Keratinocyte (primary cell): Measurements from ENCODE around the gene UNC13C. TPM values are rescaled to one million over a fixed set of nuclear protein-coding genes. Genes with fewer than 3 reads are reported as not detected.

Source experiments
- DNase-seq: peaks from one replicate; pipeline ENCODE4 v3.0.0-alpha.2; 2011; ENCODE audit warnings: low read depth, missing footprints, low spot score
- FAIRE-seq: peaks from 2 replicates; lab custom pipeline; 2011; peaks lifted over from hg19 to GRCh38; lab: Jason Lieb, UNC
- H2AFZ ChIP-seq: 2 replicates; pipeline ENCODE4 v1.6.0; 2012; ENCODE audit warnings: low read length, control low read depth, inconsistent platforms; ENCODE audit not compliant: control insufficient read depth
- H3K27ac ChIP-seq: 2 replicates; pipeline ENCODE4 v1.5.1; 2011; ENCODE audit warnings: low read length; ENCODE audit not compliant: control insufficient read depth, insufficient read depth
- H3K27me3 ChIP-seq: 3 replicates; pipeline ENCODE4 v1.6.0; 2011; ENCODE audit warnings: low read length; ENCODE audit not compliant: control insufficient read depth, insufficient read depth; ENCODE audit errors: extremely low read depth
- H3K36me3 ChIP-seq, 2 experiments: 2 replicates in 1 of 2; 3 replicates in 1 of 2; pipeline ENCODE4 v1.5.1; 2011; ENCODE audit warnings: low read length in 2 of 2, mild to moderate bottlenecking in 1 of 2; ENCODE audit not compliant: control insufficient read depth in 2 of 2, insufficient read depth in 2 of 2; ENCODE audit errors: extremely low read depth in 1 of 2
- H3K4me1 ChIP-seq: 3 replicates; pipeline ENCODE4 v1.5.1; 2011; ENCODE audit warnings: low read length; ENCODE audit not compliant: control insufficient read depth, insufficient read depth; ENCODE audit errors: extremely low read depth
- H3K4me2 ChIP-seq: 3 replicates; pipeline ENCODE4 v1.6.0; 2011; ENCODE audit warnings: low read depth, low read length; ENCODE audit not compliant: control insufficient read depth, insufficient read depth; ENCODE audit errors: extremely low read depth
- H3K4me3 ChIP-seq, 3 experiments: fragments of 200-600 bp in 1 of 3; sonication (generic) in 1 of 3; 2 replicates in 2 of 3; 3 replicates in 1 of 3; pipeline ENCODE4 v1.5.1; 2011 to 2016; ENCODE audit warnings: low read length in 3 of 3, mild to moderate bottlenecking in 3 of 3, control low read depth in 2 of 3, inconsistent platforms in 1 of 3, low read depth in 1 of 3, mixed read lengths in 1 of 3, mixed run types in 1 of 3, moderate library complexity in 1 of 3; ENCODE audit not compliant: control insufficient read depth in 2 of 3, insufficient read depth in 2 of 3; ENCODE audit errors: extremely low read depth in 1 of 3
- H3K79me2 ChIP-seq: 2 replicates; pipeline ENCODE4 v1.6.0; 2012; ENCODE audit warnings: low read length; ENCODE audit not compliant: control insufficient read depth, insufficient read depth
- H3K9ac ChIP-seq: 3 replicates; pipeline ENCODE4 v1.6.0; 2011; ENCODE audit warnings: low read length; ENCODE audit not compliant: control insufficient read depth, insufficient read depth; ENCODE audit errors: extremely low read depth
- H3K9me1 ChIP-seq: 3 replicates; pipeline ENCODE4 v1.6.0; 2011; ENCODE audit warnings: low read length; ENCODE audit not compliant: control insufficient read depth, insufficient read depth; ENCODE audit errors: extremely low read depth
- H3K9me3 ChIP-seq: 2 replicates; pipeline ENCODE4 v1.5.1; 2012; ENCODE audit warnings: low read depth, low read length; ENCODE audit not compliant: control insufficient read depth
- H4K20me1 ChIP-seq: 3 replicates; pipeline ENCODE4 v1.6.0; 2011; ENCODE audit warnings: low read length; ENCODE audit not compliant: control insufficient read depth, insufficient read depth; ENCODE audit errors: extremely low read depth
- EZH2 ChIP-seq: IDR thresholded peaks from one replicate; pipeline ENCODE4 v1.6.1; 2012; ENCODE audit warnings: inconsistent platforms, mild to moderate bottlenecking, low read length, moderate library complexity
- dilution Hi-C: fragments of 300-500 bp; cut with MboI; formaldehyde crosslinking; loops from one replicate; pipeline ENCODE4 v1.7.0; 2020; ENCODE audit warnings: low sequenced_read_pairs; ENCODE audit not compliant: extremely low pct_ligation_motif_present
- polyA plus RNA-seq, 5 experiments: library from polyadenylated mRNA; depleted of rRNA in 3 of 5; stranded (reverse) in 3 of 5; stranded (forward) in 1 of 5; unstranded in 1 of 5; fragments of >200 nt; gene quantifications; 1 replicate in 1 of 5; 2 replicates in 3 of 5; 3 replicates in 1 of 5; pipeline versions ENCODE4 v1.2.1 to v1.2.3, GENCODE V29; 2011 to 2012; ENCODE audit warnings: missing spikeins in 2 of 5, low read depth in 1 of 5, low replicate concordance in 1 of 5
- TF ChIP-seq, protein P1 (sequence below), 3 experiments: IDR thresholded peaks in 1 of 3; conservative IDR thresholded peaks in 1 of 3; optimal IDR thresholded peaks in 1 of 3; 2 replicates in 2 of 3; 3 replicates in 1 of 3; pipeline versions ENCODE3 to v1.5.1; 2011; ENCODE audit warnings: low read length in 3 of 3, mild to moderate bottlenecking in 3 of 3, moderate library complexity in 2 of 3, control low read depth in 1 of 3, inconsistent platforms in 1 of 3; ENCODE audit not compliant: insufficient read depth in 2 of 3; ENCODE audit errors: extremely low read depth in 1 of 3

UNC13C gene
- polyA plus RNA-seq, 1 donor (not counting 4 experiments of a cell fraction or from before 2014, with no cell fraction given): not detected

DNA sequence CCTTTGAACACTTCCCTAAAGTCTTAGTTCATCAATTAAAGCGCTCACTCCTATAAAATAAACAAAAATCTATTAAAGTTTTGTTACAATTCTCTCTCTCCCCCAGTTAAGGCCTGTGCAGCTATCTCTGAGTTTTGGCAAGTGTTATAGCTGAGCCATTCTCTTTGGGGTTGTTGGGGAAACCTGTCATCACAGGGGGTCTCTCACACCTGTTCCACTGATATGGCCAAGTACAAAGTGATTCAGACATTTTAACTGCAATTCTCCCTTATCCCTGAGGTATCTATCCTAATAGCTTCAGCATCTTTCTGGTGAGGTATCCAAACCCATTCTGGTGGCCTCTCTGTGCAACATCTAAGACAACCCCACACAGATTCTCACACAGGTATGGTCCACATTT, 116.4 kb downstream of the UNC13C start:
- H4K20me1 ChIP-seq: no peaks in the 10 kb centered on the region
- no peak overlapping the region for H3K9ac ChIP-seq
- H3K27me3 ChIP-seq: no peaks in the 10 kb centered on the region
- H3K9me1 ChIP-seq: no peaks in the 10 kb centered on the region
- H3K27ac ChIP-seq: no peak overlapping the region
- H3K9me3 ChIP-seq: no peaks in the 10 kb centered on the region
- no peak overlapping the region for H3K4me3 ChIP-seq
- no peak overlapping the region for H3K4me2 ChIP-seq
- no peaks in the 10 kb centered on the region for H3K79me2 ChIP-seq
- H3K4me1 ChIP-seq: no peaks in the 10 kb centered on the region
- H2AFZ ChIP-seq: no peak overlapping the region
- dilution Hi-C loops: no loop called here
- DNase-seq (no peak), FAIRE-seq (no peak)
- TF ChIP-seq, protein P1, sequence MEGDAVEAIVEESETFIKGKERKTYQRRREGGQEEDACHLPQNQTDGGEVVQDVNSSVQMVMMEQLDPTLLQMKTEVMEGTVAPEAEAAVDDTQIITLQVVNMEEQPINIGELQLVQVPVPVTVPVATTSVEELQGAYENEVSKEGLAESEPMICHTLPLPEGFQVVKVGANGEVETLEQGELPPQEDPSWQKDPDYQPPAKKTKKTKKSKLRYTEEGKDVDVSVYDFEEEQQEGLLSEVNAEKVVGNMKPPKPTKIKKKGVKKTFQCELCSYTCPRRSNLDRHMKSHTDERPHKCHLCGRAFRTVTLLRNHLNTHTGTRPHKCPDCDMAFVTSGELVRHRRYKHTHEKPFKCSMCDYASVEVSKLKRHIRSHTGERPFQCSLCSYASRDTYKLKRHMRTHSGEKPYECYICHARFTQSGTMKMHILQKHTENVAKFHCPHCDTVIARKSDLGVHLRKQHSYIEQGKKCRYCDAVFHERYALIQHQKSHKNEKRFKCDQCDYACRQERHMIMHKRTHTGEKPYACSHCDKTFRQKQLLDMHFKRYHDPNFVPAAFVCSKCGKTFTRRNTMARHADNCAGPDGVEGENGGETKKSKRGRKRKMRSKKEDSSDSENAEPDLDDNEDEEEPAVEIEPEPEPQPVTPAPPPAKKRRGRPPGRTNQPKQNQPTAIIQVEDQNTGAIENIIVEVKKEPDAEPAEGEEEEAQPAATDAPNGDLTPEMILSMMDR (optimal IDR thresholded peaks at IDR 0.05 in 1 of 3, IDR thresholded peaks at IDR 0.05 in 1 of 3, conservative IDR thresholded peaks at IDR 0.05 in 1 of 3; ENCODE audit: extremely low read depth in 1 of 3, insufficient read depth in 2 of 3, low read length in 3 of 3): no peak
- TF ChIP-seq EZH2: no peak
- H3K36me3 ChIP-seq: no peaks in the 10 kb centered on the region

DNA sequence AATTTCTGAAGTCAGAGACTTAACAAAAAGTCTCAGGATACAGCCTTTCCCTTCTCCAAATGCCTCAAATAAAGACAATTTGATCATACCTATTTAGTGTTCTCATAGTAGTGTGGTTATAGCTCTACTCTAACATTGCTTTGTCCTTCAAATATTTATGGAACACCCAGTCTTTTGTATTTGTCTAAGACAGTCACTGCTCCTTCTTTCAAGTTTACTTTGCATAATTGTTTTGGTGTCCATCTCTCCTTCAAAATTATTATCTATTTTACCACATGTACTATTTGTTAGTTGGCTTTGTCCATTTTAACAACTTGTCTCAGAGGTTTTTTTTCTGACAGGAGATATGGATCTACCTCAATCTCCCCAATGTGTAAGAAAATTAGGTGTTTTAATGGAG, 118.8 kb downstream of the UNC13C start:
- Histone ChIP-seq H3K9me3 (no peaks in the 10 kb centered on the region), H3K4me2 (no peak overlapping the region), H4K20me1 (no peaks in the 10 kb centered on the region), H3K9me1 (no peaks in the 10 kb centered on the region), H3K79me2 (no peaks in the 10 kb centered on the region), H2AFZ (no peak overlapping the region), H3K27ac (no peak overlapping the region), H3K4me3 (no peak overlapping the region), H3K27me3 (no peaks in the 10 kb centered on the region), H3K9ac (no peak overlapping the region), H3K36me3 (no peaks in the 10 kb centered on the region), H3K4me1 (no peaks in the 10 kb centered on the region)
- no peak for FAIRE-seq
- no peak for TF ChIP-seq EZH2
- TF ChIP-seq, protein P1 (optimal IDR thresholded peaks at IDR 0.05 in 1 of 3, IDR thresholded peaks at IDR 0.05 in 1 of 3, conservative IDR thresholded peaks at IDR 0.05 in 1 of 3; ENCODE audit: extremely low read depth in 1 of 3, insufficient read depth in 2 of 3, low read length in 3 of 3): no peak
- dilution Hi-C loops: no loop called here
- no peak for DNase-seq
